ENCODE results near the gene NPY.
"Not testable (repeated sequence)": the region's sequence is repeated elsewhere in the genome, so short reads cannot be mapped to it uniquely, and the experiment has no call there.

The NPY gene

GRCh38 chr7:24283897-24284698 is at the start of gene NPY:
NPY (plus strand) TSS chr7:24284190; CDS start chr7:24285241, 1,051 bp downstream.
- Histone ChIP-seq H3K36me3 (ENCODE audit: insufficient read depth, low read length) (no peaks in the 10 kb centered on the region), H3K9ac (ENCODE audit: insufficient read length) (peak within 1 kb of the TSS; percentile 47), H3K9me3 (ENCODE audit: low read depth, low read length) (no peaks in the 10 kb centered on the region), H3K4me3 (peak within 1 kb of the TSS; percentile 77), H3K27ac (no peak within 1 kb of the TSS)
- 0 out of 2 replicates have a peak, but pooled peaks have one; percentile 21 for TF ChIP-seq POLR2AphosphoS5 (IDR thresholded peaks at IDR 0.05; ENCODE audit: borderline replicate concordance, low read depth, low read length)
- TF ChIP-seq FOXP2 (optimal IDR thresholded peaks at IDR 0.05; ENCODE audit: control extremely low read depth, extremely low read length, insufficient read depth): no peak
- DNase-seq (ENCODE audit: low read depth, low spot score): no peak

GRCh38 chr7:24239260-24239659 is 44.7 kb upstream of the NPY start:
- H3K9ac ChIP-seq (ENCODE audit: insufficient read length): no peak overlapping the region
- TF ChIP-seq EZH2 (IDR thresholded peaks at IDR 0.05): no peak
- no peak for TF ChIP-seq POLR2AphosphoS5 (IDR thresholded peaks at IDR 0.05; ENCODE audit: borderline replicate concordance, low read depth, low read length)
- TF ChIP-seq FOXP2 (optimal IDR thresholded peaks at IDR 0.05; ENCODE audit: control extremely low read depth, extremely low read length, insufficient read depth): no peak
- no peaks in the 10 kb centered on the region for H3K9me3 ChIP-seq (ENCODE audit: low read depth, low read length)
- H3K27ac ChIP-seq: no peak overlapping the region
- no peak for DNase-seq (ENCODE audit: low read depth, low spot score)
- no peak overlapping the region for H3K4me3 ChIP-seq
- no peaks in the 10 kb centered on the region for H3K36me3 ChIP-seq (ENCODE audit: insufficient read depth, low read length)

GRCh38 chr7:24241206-24241605 is 42.8 kb upstream of the NPY start:
- no peak for DNase-seq (ENCODE audit: low read depth, low spot score)

GRCh38 chr7:24244554-24244953 is 39.4 kb upstream of the NPY start:
- no peak for TF ChIP-seq EZH2 (IDR thresholded peaks at IDR 0.05)
- no peak for TF ChIP-seq POLR2AphosphoS5 (IDR thresholded peaks at IDR 0.05; ENCODE audit: borderline replicate concordance, low read depth, low read length)
- DNase-seq (ENCODE audit: low read depth, low spot score): no peak
- Histone ChIP-seq H3K4me3 (no peak overlapping the region), H3K36me3 (ENCODE audit: insufficient read depth, low read length) (no peaks in the 10 kb centered on the region), H3K9me3 (ENCODE audit: low read depth, low read length) (no peaks in the 10 kb centered on the region), H3K9ac (ENCODE audit: insufficient read length) (no peak overlapping the region), H3K27ac (no peak overlapping the region)

More at GRCh38 chr7:24241206-24241605, 42.8 kb upstream of the NPY start:
- H3K4me3 ChIP-seq: no peak overlapping the region
- H3K27ac ChIP-seq: no peak overlapping the region
- H3K36me3 ChIP-seq (ENCODE audit: insufficient read depth, low read length): no peaks in the 10 kb centered on the region
- no peaks in the 10 kb centered on the region for H3K9me3 ChIP-seq (ENCODE audit: low read depth, low read length)
- no peak overlapping the region for H3K9ac ChIP-seq (ENCODE audit: insufficient read length)
- no peak for TF ChIP-seq FOXP2 (optimal IDR thresholded peaks at IDR 0.05; ENCODE audit: control extremely low read depth, extremely low read length, insufficient read depth)
- no peak for TF ChIP-seq EZH2 (IDR thresholded peaks at IDR 0.05)
- TF ChIP-seq POLR2AphosphoS5 (IDR thresholded peaks at IDR 0.05; ENCODE audit: borderline replicate concordance, low read depth, low read length): no peak

DNA sequence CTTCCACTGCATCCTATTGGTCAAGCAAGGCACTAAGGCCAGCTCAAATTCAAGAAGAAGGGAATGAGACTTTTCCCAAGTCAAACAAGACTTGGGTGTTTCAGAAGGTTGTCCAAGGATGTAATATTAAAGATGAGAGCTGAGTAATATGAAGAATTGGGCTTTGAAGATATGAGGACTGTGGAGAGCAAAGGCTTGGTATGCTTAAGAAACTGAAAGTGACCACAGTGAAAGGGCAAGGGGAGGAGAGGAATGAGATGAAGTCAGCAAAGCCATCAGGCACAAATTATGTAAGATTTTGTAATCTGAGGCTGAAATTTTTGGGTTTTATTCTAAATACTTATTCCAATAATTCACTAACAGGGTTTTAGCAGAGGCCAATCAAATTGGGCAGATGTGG is 38.6 kb upstream of the NPY start:
- Histone ChIP-seq H3K9me3 (ENCODE audit: low read depth, low read length) (no peaks in the 10 kb centered on the region), H3K27ac (no peak overlapping the region), H3K36me3 (ENCODE audit: insufficient read depth, low read length) (no peaks in the 10 kb centered on the region), H3K9ac (ENCODE audit: insufficient read length) (no peak overlapping the region), H3K4me3 (no peak overlapping the region)
- TF ChIP-seq POLR2AphosphoS5 (IDR thresholded peaks at IDR 0.05; ENCODE audit: borderline replicate concordance, low read depth, low read length) (no peak), FOXP2 (optimal IDR thresholded peaks at IDR 0.05; ENCODE audit: control extremely low read depth, extremely low read length, insufficient read depth) (no peak), EZH2 (IDR thresholded peaks at IDR 0.05) (no peak)
- DNase-seq (ENCODE audit: low read depth, low spot score): no peak

DNA sequence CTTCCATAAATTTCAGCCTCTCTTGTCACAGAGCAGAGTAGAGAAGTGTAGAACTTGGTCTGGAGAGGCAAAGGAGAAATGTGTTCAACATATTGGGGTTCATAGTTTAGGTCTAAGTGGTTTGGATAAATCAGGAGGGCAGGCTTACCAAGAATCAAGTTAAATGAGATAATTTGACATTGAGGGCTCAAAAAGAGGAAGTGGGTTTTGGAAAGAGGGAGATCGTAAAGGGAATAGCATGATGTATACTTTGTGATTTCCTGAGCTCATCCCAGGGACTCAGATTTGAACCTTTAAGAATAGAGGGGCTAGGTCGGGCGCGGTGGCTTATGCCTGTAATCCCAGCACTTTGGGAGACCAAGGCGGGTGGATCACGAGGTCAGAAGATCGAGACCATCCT is 34.7 kb upstream of the NPY start:
- no peak overlapping the region for H3K4me3 ChIP-seq
- no peak overlapping the region for H3K9ac ChIP-seq (ENCODE audit: insufficient read length)
- TF ChIP-seq POLR2AphosphoS5 (IDR thresholded peaks at IDR 0.05; ENCODE audit: borderline replicate concordance, low read depth, low read length) (no peak), EZH2 (IDR thresholded peaks at IDR 0.05) (no peak)
- no peak overlapping the region for H3K27ac ChIP-seq
- no peaks in the 10 kb centered on the region for H3K9me3 ChIP-seq (ENCODE audit: low read depth, low read length)
- no peaks in the 10 kb centered on the region for H3K36me3 ChIP-seq (ENCODE audit: insufficient read depth, low read length)
- no peak for DNase-seq (ENCODE audit: low read depth, low spot score)

GRCh38 chr7:24251568-24251967 is 32.4 kb upstream of the NPY start:
- no peak for TF ChIP-seq POLR2AphosphoS5 (IDR thresholded peaks at IDR 0.05; ENCODE audit: borderline replicate concordance, low read depth, low read length)
- Histone ChIP-seq H3K9me3 (ENCODE audit: low read depth, low read length) (no peaks in the 10 kb centered on the region), H3K4me3 (no peak overlapping the region)

DNA sequence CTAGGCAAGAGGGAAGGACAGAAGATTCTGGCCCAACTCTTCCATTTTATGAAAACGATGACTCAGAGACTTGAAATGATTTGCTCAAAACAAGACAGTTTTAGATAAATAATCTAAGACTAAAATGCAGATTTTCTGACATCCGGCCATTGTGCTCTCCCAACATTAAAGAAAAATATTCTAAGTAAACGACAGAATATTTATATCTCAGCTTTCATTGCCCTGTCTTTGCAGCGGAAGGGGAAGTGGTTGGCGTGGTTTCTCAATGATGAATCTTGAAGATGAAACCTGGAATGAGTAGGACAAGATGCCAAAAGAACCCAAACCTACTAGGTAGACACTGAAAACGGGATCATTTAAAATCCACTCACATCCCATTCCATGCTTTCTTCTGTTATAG is 28.9 kb upstream of the NPY start:
- no peak for TF ChIP-seq FOXP2 (optimal IDR thresholded peaks at IDR 0.05; ENCODE audit: control extremely low read depth, extremely low read length, insufficient read depth)
- no peak for TF ChIP-seq EZH2 (IDR thresholded peaks at IDR 0.05)
- no peak for TF ChIP-seq POLR2AphosphoS5 (IDR thresholded peaks at IDR 0.05; ENCODE audit: borderline replicate concordance, low read depth, low read length)
- no peak overlapping the region for H3K27ac ChIP-seq

More at GRCh38 chr7:24251568-24251967, 32.4 kb upstream of the NPY start:
- no peaks in the 10 kb centered on the region for H3K36me3 ChIP-seq (ENCODE audit: insufficient read depth, low read length)
- no peak overlapping the region for H3K9ac ChIP-seq (ENCODE audit: insufficient read length)
- H3K27ac ChIP-seq: no peak overlapping the region
- no peak for DNase-seq (ENCODE audit: low read depth, low spot score)

DNA sequence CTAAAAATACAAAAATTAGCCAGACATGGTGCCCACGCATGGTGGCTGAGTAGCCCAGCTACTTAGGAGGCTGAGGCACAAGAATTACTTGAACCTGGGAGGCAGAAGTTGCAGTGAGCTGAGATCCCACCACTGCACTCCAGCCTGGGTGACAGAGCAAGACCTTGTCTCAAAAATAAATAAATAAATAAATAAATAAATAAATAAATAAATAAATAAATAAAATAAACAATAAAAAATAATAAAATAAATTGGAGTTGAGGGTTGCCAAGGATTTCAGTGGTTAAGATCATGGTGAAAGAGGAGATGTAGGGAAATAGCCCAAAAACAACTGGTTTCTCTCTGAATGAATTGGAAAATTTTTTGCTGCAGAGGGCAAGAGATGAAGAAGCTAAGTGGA is 25.7 kb upstream of the NPY start:
- H3K9me3 ChIP-seq (ENCODE audit: low read depth, low read length); H3K9ac ChIP-seq (ENCODE audit: insufficient read length); H3K4me3 ChIP-seq; H3K27ac ChIP-seq; H3K36me3 ChIP-seq (ENCODE audit: insufficient read depth, low read length); DNase-seq (ENCODE audit: low read depth, low spot score): not testable (repeated sequence)

More for the DNA sequence above, 28.9 kb upstream of the NPY start:
- no peak for DNase-seq (ENCODE audit: low read depth, low spot score)
- H3K36me3 ChIP-seq (ENCODE audit: insufficient read depth, low read length): no peaks in the 10 kb centered on the region
- no peak overlapping the region for H3K4me3 ChIP-seq
- no peaks in the 10 kb centered on the region for H3K9me3 ChIP-seq (ENCODE audit: low read depth, low read length)
- no peak overlapping the region for H3K9ac ChIP-seq (ENCODE audit: insufficient read length)
